Measurements from ENCODE around the gene CLSTN2. TPM values are rescaled to one million over a fixed set of nuclear protein-coding genes. Genes with fewer than 3 reads are reported as not detected.

CLSTN2 gene
- total and polyA plus RNA-seq, 3 donors from 2014 or later = 3.1 to 5.7 (median 3.8) TPM

GRCh38 chr3:139916271-139916670 is 18.7 kb upstream of the CLSTN2 start:
- no peaks in the 10 kb centered on the region for H3K9me3 ChIP-seq
- no peak for DNase-seq
- H3K36me3 ChIP-seq (ENCODE audit: low read depth, missing control alignments) = no peaks in the 10 kb centered on the region
- no peak overlapping the region for H3K4me3 ChIP-seq
- H3K4me1 ChIP-seq = no peaks in the 10 kb centered on the region
- intact Hi-C loops (cut with DNase I; ENCODE audit: low total_unique reads) = no loop called here
- H3K27me3 ChIP-seq = no peaks in the 10 kb centered on the region
- TF ChIP-seq POLR2A (IDR thresholded peaks at IDR 0.05) (no peak), CTCF (IDR thresholded peaks at IDR 0.05) (no peak)
- H3K27ac ChIP-seq = no peak overlapping the region
- WGBS, 2 donors = 67 to 73% methylated on average over 2 of the region's 2 CpGs

- no peak overlapping the region for H3K4me3 ChIP-seq
- DNase-seq = no peak
- no peaks in the 10 kb centered on the region for H3K27me3 ChIP-seq
- intact Hi-C loops (cut with DNase I; ENCODE audit: low total_unique reads) = no loop called here
- H3K9me3 ChIP-seq = no peaks in the 10 kb centered on the region
- H3K4me1 ChIP-seq = no peaks in the 10 kb centered on the region
- no peak overlapping the region for H3K27ac ChIP-seq
- 62 to 69% methylated on average over 10 of the region's 10 CpGs for WGBS, 2 donors
- no peaks in the 10 kb centered on the region for H3K36me3 ChIP-seq (ENCODE audit: low read depth, missing control alignments)
- no peak for TF ChIP-seq CTCF (IDR thresholded peaks at IDR 0.05)
Observed at GRCh38 chr3:139917226-139917785, 17.7 kb upstream of the CLSTN2 start.

GRCh38 chr3:139928708-139929505 is 6.1 kb upstream of the CLSTN2 start:
- H3K36me3 ChIP-seq (ENCODE audit: low read depth, missing control alignments) = no peaks in the 10 kb centered on the region
- H3K27ac ChIP-seq = no peak overlapping the region
- TF ChIP-seq POLR2A (IDR thresholded peaks at IDR 0.05) = no peak
- no peak for TF ChIP-seq CTCF (IDR thresholded peaks at IDR 0.05)
- H3K4me1 ChIP-seq = no peaks in the 10 kb centered on the region
- no peak for DNase-seq
- no peaks in the 10 kb centered on the region for H3K27me3 ChIP-seq
- no peaks in the 10 kb centered on the region for H3K9me3 ChIP-seq
- WGBS, 2 donors = 90 to 94% methylated on average over 4 of the region's 4 CpGs
- no peak overlapping the region for H3K4me3 ChIP-seq
- intact Hi-C loops (cut with DNase I; ENCODE audit: low total_unique reads) = no loop called here

- no peak for DNase-seq
- TF ChIP-seq POLR2A (IDR thresholded peaks at IDR 0.05) (no peak), CTCF (IDR thresholded peaks at IDR 0.05) (no peak)
- H3K27me3 ChIP-seq = no peaks in the 10 kb centered on the region
- 53 to 72% methylated on average over 1 of the region's 1 CpG for WGBS, 2 donors
- no peaks in the 10 kb centered on the region for H3K4me1 ChIP-seq
- no peaks in the 10 kb centered on the region for H3K36me3 ChIP-seq (ENCODE audit: low read depth, missing control alignments)
- no peaks in the 10 kb centered on the region for H3K9me3 ChIP-seq
- H3K27ac ChIP-seq = no peak overlapping the region
- no peak overlapping the region for H3K4me3 ChIP-seq
- intact Hi-C loops (cut with DNase I; ENCODE audit: low total_unique reads) = no loop called here
Observed at GRCh38 chr3:139930211-139930610, 4.8 kb upstream of the CLSTN2 start.

- no peak for DNase-seq
- Histone ChIP-seq H3K27me3 (no peaks in the 10 kb centered on the region), H3K4me3 (no peak overlapping the region), H3K9me3 (no peaks in the 10 kb centered on the region), H3K4me1 (peaks cover 11% of the 10 kb centered on the region), H3K27ac (no peak overlapping the region), H3K36me3 (ENCODE audit: low read depth, missing control alignments) (no peaks in the 10 kb centered on the region)
- intact Hi-C loops (cut with DNase I; ENCODE audit: low total_unique reads) = no loop called here
- TF ChIP-seq CTCF (IDR thresholded peaks at IDR 0.05) (no peak), POLR2A (IDR thresholded peaks at IDR 0.05) (no peak)
- WGBS, 2 donors = 25 to 34% methylated on average over 2 of the region's 2 CpGs
Observed at GRCh38 chr3:139933766-139934165, 1.2 kb upstream of the CLSTN2 start.
